Panc1 (cell line): ENCODE results near the gene DTHD1. TPM values are rescaled to one million over a fixed set of nuclear protein-coding genes. Genes with fewer than 3 reads are reported as not detected.

Source experiments
- ATAC-seq: fragments of 200-7000 bp; cut with Tn5 transposase; 2 replicates; pipeline ENCODE4 v1.9.1; 2020; ENCODE audit warnings: mild to moderate bottlenecking, moderate library complexity
- BruUV-seq: library from RNA; stranded (reverse); fragments of 400-500 nt; replicated peaks from 2 replicates; lab custom pipeline; 2021; lab: Mats Ljungman, UMichigan
- CTCF ChIA-PET: fragments of 300-600 bp; sonication (Branson Sonifier 250); formaldehyde crosslinking; loops from one replicate; lab custom pipeline; 2022; ENCODE audit warnings: antibody characterized with exemption; lab: Charles Lee
- POLR2A ChIA-PET: fragments of 300-600 bp; sonication (Branson Sonifier 250); formaldehyde crosslinking; loops from one replicate; lab custom pipeline; 2022; ENCODE audit warnings: antibody characterized with exemption; lab: Charles Lee
- DNase-seq: peaks from one replicate; pipeline ENCODE4 v3.0.0-alpha.2; 2010; ENCODE audit warnings: low read depth, low spot score
- H3K27ac ChIP-seq: 2 replicates; pipeline ENCODE4 v1.5.1; 2011; ENCODE audit warnings: mild to moderate bottlenecking, low read length, inconsistent platforms
- H3K27me3 ChIP-seq: fragments of 200-500 bp; sonication (Bioruptor generic); 2 replicates; pipeline ENCODE4 v1.6.0; 2014; ENCODE audit warnings: low read length, inconsistent platforms; ENCODE audit not compliant: control insufficient read depth, insufficient read depth
- H3K36me3 ChIP-seq: fragments of 200-500 bp; sonication (Bioruptor generic); 2 replicates; pipeline ENCODE4 v1.5.1; 2014; ENCODE audit warnings: inconsistent platforms, mild to moderate bottlenecking, low read length, moderate library complexity; ENCODE audit not compliant: control insufficient read depth, insufficient read depth
- H3K4me1 ChIP-seq: 2 replicates; pipeline ENCODE4 v1.5.1; 2011; ENCODE audit warnings: inconsistent platforms, mild to moderate bottlenecking, low read length, moderate library complexity; ENCODE audit not compliant: control insufficient read depth, insufficient read depth
- H3K4me3 ChIP-seq, 2 experiments: 2 replicates each; pipeline ENCODE4 v1.5.1; 2011 to 2012; ENCODE audit warnings: low read depth in 2 of 2, low read length in 2 of 2, mild to moderate bottlenecking in 2 of 2, inconsistent platforms in 1 of 2, moderate library complexity in 1 of 2
- H3K9me3 ChIP-seq: fragments of 200-500 bp; sonication (Bioruptor generic); 2 replicates; pipeline ENCODE4 v1.5.1; 2014; ENCODE audit warnings: low read depth, mild to moderate bottlenecking, inconsistent platforms, low read length, moderate library complexity; ENCODE audit not compliant: control insufficient read depth, insufficient read depth
- POLR2AphosphoS5 ChIP-seq: IDR thresholded peaks from 2 replicates; pipeline ENCODE4 v1.6.1; 2012; ENCODE audit warnings: mild to moderate bottlenecking, low read depth, low read length, moderate library complexity
- SIN3A ChIP-seq: IDR thresholded peaks from 2 replicates; pipeline ENCODE4 v1.6.1; 2012; ENCODE audit warnings: low read depth, mild to moderate bottlenecking, low read length, moderate library complexity, borderline replicate concordance; ENCODE audit not compliant: insufficient read depth
- TCF7L2 ChIP-seq: IDR thresholded peaks from 2 replicates; pipeline ENCODE4 v1.6.1; 2011; ENCODE audit warnings: mild to moderate bottlenecking, low read depth, low read length, inconsistent platforms
- in situ Hi-C: cut with HindIII; loops from 2 replicates; pipeline ENCODE4 v1.10.0; 2016; ENCODE audit warnings: low sequenced_read_pairs, low pct_unique_long_range_greater_than_20kb
- intact Hi-C: fragments of 100-400 bp; cut with micrococcal nuclease; formaldehyde crosslinking; loops from one replicate; pipeline ENCODE4 v1.10.0; 2022; ENCODE audit not compliant: unreplicated experiment
- total RNA-seq: library from RNA; stranded (reverse); gene quantifications from one replicate; pipeline ENCODE4 v1.2.1, GENCODE V29; 2021; ENCODE audit not compliant: unreplicated experiment
- TF ChIP-seq, protein P1 (sequence below): fragments of 450-650 bp; IDR thresholded peaks from 2 replicates; pipeline ENCODE4 v1.5.1; 2017; ENCODE audit warnings: mild to moderate bottlenecking
- TF ChIP-seq, protein P2 (sequence below), 2 experiments: IDR thresholded peaks; 2 replicates each; pipeline ENCODE4 v1.6.1; 2011 to 2012; ENCODE audit warnings: low read depth in 2 of 2, control low read depth in 1 of 2, low read length in 1 of 2, mild to moderate bottlenecking in 1 of 2, moderate library complexity in 1 of 2; ENCODE audit not compliant: insufficient read depth in 1 of 2

DTHD1 gene
- total RNA-seq, 1 experiment from 2014 or later: not detected

DNA sequence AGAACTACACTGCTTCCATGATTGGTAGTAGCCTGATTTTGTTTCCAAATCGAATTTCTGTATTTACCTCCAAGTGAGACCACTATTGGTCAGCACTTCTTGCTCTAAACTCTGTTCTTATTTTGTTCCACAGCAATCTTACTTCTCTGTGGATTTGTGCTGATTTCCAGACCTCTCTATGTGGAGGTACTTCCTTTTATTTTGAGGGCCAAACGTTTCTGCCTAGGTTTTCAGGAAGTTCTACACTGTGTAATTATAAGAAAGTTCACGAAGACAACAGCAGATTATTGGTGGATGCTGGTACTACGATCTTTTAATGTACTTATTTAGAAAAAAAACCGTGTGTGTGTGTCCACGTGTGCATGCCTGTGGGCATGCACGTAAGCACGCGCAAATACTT lies 46.7 kb downstream of the DTHD1 start:
- no TSS peak for BruUV-seq
- no peaks in the 10 kb centered on the region for H3K9me3 ChIP-seq
- intact Hi-C loops (no loop called here), in situ Hi-C loops (no loop called here)
- H3K27me3 ChIP-seq: no peaks in the 10 kb centered on the region
- ChIA-PET POLR2A (no interaction called here), CTCF (no interaction called here)
- ATAC-seq (no peak), DNase-seq (no peak)
- no peaks in the 10 kb centered on the region for H3K36me3 ChIP-seq
- no peak overlapping the region for H3K27ac ChIP-seq
- no peak overlapping the region for H3K4me3 ChIP-seq
- TF ChIP-seq SIN3A: no peak
- TF ChIP-seq, protein P1, sequence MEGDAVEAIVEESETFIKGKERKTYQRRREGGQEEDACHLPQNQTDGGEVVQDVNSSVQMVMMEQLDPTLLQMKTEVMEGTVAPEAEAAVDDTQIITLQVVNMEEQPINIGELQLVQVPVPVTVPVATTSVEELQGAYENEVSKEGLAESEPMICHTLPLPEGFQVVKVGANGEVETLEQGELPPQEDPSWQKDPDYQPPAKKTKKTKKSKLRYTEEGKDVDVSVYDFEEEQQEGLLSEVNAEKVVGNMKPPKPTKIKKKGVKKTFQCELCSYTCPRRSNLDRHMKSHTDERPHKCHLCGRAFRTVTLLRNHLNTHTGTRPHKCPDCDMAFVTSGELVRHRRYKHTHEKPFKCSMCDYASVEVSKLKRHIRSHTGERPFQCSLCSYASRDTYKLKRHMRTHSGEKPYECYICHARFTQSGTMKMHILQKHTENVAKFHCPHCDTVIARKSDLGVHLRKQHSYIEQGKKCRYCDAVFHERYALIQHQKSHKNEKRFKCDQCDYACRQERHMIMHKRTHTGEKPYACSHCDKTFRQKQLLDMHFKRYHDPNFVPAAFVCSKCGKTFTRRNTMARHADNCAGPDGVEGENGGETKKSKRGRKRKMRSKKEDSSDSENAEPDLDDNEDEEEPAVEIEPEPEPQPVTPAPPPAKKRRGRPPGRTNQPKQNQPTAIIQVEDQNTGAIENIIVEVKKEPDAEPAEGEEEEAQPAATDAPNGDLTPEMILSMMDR: no peak
- TF ChIP-seq, protein P2, sequence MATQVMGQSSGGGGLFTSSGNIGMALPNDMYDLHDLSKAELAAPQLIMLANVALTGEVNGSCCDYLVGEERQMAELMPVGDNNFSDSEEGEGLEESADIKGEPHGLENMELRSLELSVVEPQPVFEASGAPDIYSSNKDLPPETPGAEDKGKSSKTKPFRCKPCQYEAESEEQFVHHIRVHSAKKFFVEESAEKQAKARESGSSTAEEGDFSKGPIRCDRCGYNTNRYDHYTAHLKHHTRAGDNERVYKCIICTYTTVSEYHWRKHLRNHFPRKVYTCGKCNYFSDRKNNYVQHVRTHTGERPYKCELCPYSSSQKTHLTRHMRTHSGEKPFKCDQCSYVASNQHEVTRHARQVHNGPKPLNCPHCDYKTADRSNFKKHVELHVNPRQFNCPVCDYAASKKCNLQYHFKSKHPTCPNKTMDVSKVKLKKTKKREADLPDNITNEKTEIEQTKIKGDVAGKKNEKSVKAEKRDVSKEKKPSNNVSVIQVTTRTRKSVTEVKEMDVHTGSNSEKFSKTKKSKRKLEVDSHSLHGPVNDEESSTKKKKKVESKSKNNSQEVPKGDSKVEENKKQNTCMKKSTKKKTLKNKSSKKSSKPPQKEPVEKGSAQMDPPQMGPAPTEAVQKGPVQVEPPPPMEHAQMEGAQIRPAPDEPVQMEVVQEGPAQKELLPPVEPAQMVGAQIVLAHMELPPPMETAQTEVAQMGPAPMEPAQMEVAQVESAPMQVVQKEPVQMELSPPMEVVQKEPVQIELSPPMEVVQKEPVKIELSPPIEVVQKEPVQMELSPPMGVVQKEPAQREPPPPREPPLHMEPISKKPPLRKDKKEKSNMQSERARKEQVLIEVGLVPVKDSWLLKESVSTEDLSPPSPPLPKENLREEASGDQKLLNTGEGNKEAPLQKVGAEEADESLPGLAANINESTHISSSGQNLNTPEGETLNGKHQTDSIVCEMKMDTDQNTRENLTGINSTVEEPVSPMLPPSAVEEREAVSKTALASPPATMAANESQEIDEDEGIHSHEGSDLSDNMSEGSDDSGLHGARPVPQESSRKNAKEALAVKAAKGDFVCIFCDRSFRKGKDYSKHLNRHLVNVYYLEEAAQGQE (IDR thresholded peaks at IDR 0.05; ENCODE audit: insufficient read depth in 1 of 2, low read depth in 2 of 2, low read length in 1 of 2): no peak
- no peak for TF ChIP-seq TCF7L2
- TF ChIP-seq POLR2AphosphoS5: no peak
- H3K4me1 ChIP-seq: no peaks in the 10 kb centered on the region

DNA sequence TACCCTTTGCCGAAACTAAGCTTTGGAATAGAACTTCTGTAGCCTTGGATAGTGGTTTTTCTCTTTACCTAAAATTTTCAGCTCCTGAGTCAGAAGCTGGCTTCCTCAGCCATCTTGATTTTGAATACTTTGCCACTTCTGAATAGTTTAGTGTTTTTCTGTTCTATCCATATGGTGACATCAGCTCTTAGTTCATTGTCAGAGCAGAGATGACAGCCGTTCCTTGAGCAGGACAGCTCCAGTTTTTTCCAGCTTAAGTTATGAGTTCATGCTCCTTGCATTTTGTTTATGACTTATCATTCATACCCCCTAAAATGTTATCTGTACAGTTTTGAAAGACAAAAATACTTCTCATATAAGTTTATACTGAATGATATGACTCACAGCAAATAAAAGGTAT lies 47.8 kb downstream of the DTHD1 start:
- TF ChIP-seq, protein P1: no peak
- TF ChIP-seq TCF7L2 (no peak), POLR2AphosphoS5 (no peak), SIN3A (no peak)
- TF ChIP-seq, protein P2 (IDR thresholded peaks at IDR 0.05; ENCODE audit: insufficient read depth in 1 of 2, low read depth in 2 of 2, low read length in 1 of 2): no peak
- intact Hi-C loops: no loop called here
- BruUV-seq: no TSS peak
- Histone ChIP-seq H3K9me3 (no peaks in the 10 kb centered on the region), H3K4me1 (no peaks in the 10 kb centered on the region), H3K27me3 (no peaks in the 10 kb centered on the region), H3K4me3 (no peak overlapping the region), H3K27ac (no peak overlapping the region), H3K36me3 (no peaks in the 10 kb centered on the region)
- in situ Hi-C loops: no loop called here
- POLR2A ChIA-PET: no interaction called here
- DNase-seq (no peak), ATAC-seq (no peak)
- CTCF ChIA-PET: no interaction called here
